Chondrocyte (in vitro differentiated cells): Measurements from ENCODE around the gene GDPGP1. TPM values are rescaled to one million over a fixed set of nuclear protein-coding genes. Genes with fewer than 3 reads are reported as not detected.

Source experiments
- DNase-seq: peaks from one replicate; pipeline ENCODE4 v3.0.0; 2021; ENCODE audit warnings: mixed read lengths, low spot score
- H3K27ac Mint-ChIP-seq: one replicate; pipeline ENCODE4 v1.8.0; 2021; ENCODE audit warnings: mild to moderate bottlenecking, moderate library complexity, mixed read lengths; ENCODE audit not compliant: unreplicated experiment
- H3K27me3 Mint-ChIP-seq: 2 replicates; pipeline ENCODE4 v1.8.0; 2021; ENCODE audit warnings: low read depth, mixed read lengths
- H3K36me3 Mint-ChIP-seq: 2 replicates; pipeline ENCODE4 v1.8.0; 2021; ENCODE audit warnings: low read depth, mixed read lengths
- H3K4me1 Mint-ChIP-seq: 2 replicates; pipeline ENCODE4 v1.8.0; 2021; ENCODE audit warnings: low read depth, mild to moderate bottlenecking, mixed read lengths
- H3K4me3 Mint-ChIP-seq: one replicate; pipeline ENCODE4 v1.8.0; 2021; ENCODE audit warnings: mild to moderate bottlenecking, moderate library complexity, mixed read lengths; ENCODE audit not compliant: unreplicated experiment
- H3K9me3 Mint-ChIP-seq: 2 replicates; pipeline ENCODE4 v1.8.0; 2021; ENCODE audit warnings: low read depth, mixed read lengths
- CTCF ChIP-seq: fragments of 200-600 bp; sonication (generic); IDR thresholded peaks from 2 replicates; pipeline ENCODE4 v1.5.0; 2021; ENCODE audit warnings: antibody characterized with exemption, mild to moderate bottlenecking, moderate library complexity
- total RNA-seq: library from RNA; stranded (reverse); gene quantifications from 3 replicates; pipeline ENCODE4 v1.2.1, GENCODE V29; 2021

GDPGP1 gene
- total RNA-seq, 1 donor from 2014 or later: 5.8 TPM

GRCh38 chr15:90203473-90203872, 30.5 kb upstream of the GDPGP1 start:
- H3K27me3 Mint-ChIP-seq: no peaks in the 10 kb centered on the region
- no peaks in the 10 kb centered on the region for H3K36me3 Mint-ChIP-seq
- DNase-seq: no peak
- H3K27ac Mint-ChIP-seq: no peak overlapping the region
- TF ChIP-seq CTCF: no peak
- peaks cover 19% of the 10 kb centered on the region for H3K4me1 Mint-ChIP-seq
- H3K9me3 Mint-ChIP-seq: no peaks in the 10 kb centered on the region
- H3K4me3 Mint-ChIP-seq: no peak overlapping the region

- H3K9me3 Mint-ChIP-seq: no peaks in the 10 kb centered on the region
- no peak overlapping the region for H3K4me3 Mint-ChIP-seq
- no peak for TF ChIP-seq CTCF
- H3K27me3 Mint-ChIP-seq: no peaks in the 10 kb centered on the region
- H3K4me1 Mint-ChIP-seq: peaks cover 19% of the 10 kb centered on the region
- DNase-seq: no peak
- no peaks in the 10 kb centered on the region for H3K36me3 Mint-ChIP-seq
- H3K27ac Mint-ChIP-seq: no peak overlapping the region
Measured at GRCh38 chr15:90203922-90204321, 30.1 kb upstream of the GDPGP1 start.

GRCh38 chr15:90205050-90205848, 28.8 kb upstream of the GDPGP1 start:
- no peak for DNase-seq
- peaks cover 18% of the 10 kb centered on the region for H3K4me1 Mint-ChIP-seq
- peaks cover 4% of the 10 kb centered on the region for H3K36me3 Mint-ChIP-seq
- no peaks in the 10 kb centered on the region for H3K27me3 Mint-ChIP-seq
- no peak overlapping the region for H3K27ac Mint-ChIP-seq
- no peak overlapping the region for H3K4me3 Mint-ChIP-seq
- TF ChIP-seq CTCF: no peak
- H3K9me3 Mint-ChIP-seq: no peaks in the 10 kb centered on the region

GRCh38 chr15:90205886-90206285, 28.1 kb upstream of the GDPGP1 start:
- Mint-ChIP-seq H3K27ac (no peak overlapping the region), H3K9me3 (no peaks in the 10 kb centered on the region), H3K27me3 (no peaks in the 10 kb centered on the region), H3K36me3 (peaks cover 4% of the 10 kb centered on the region), H3K4me3 (no peak overlapping the region), H3K4me1 (peaks cover 13% of the 10 kb centered on the region)
- DNase-seq: no peak
- no peak for TF ChIP-seq CTCF

GRCh38 chr15:90207252-90207651, 26.8 kb upstream of the GDPGP1 start:
- Mint-ChIP-seq H3K27me3 (no peaks in the 10 kb centered on the region), H3K4me1 (peaks cover 17% of the 10 kb centered on the region), H3K9me3 (no peaks in the 10 kb centered on the region), H3K27ac (no peak overlapping the region), H3K36me3 (peaks cover 4% of the 10 kb centered on the region), H3K4me3 (no peak overlapping the region)
- no peak for DNase-seq
- TF ChIP-seq CTCF: no peak
